EL (cell line): ENCODE data around the gene PRKCB.

ENCODE experiments used
- DNase-seq: peaks from one replicate; pipeline ENCODE4 v3.0.0-alpha.2; 2016

The PRKCB gene

DNA sequence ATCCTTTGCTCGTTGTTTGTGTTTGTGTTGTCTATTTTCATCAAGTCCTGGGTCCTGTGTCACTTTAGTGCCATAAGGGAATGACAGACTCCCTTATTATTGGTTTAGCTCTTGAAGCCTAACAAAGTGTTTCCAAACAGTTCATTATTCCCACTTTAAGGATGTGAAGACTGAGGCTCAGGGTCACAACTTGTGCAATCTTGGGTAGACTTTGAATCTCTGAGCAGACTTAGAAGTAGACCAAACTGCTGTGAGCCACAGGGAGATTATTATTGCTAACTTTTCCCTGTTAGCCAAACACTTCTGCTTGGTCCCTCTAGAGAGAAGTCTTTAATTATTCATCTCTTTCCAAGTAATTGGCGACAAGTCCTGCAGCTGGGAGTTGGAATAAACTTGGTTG lies 31.8 kb downstream of the PRKCB start:
- DNase-seq: no peak

DNA sequence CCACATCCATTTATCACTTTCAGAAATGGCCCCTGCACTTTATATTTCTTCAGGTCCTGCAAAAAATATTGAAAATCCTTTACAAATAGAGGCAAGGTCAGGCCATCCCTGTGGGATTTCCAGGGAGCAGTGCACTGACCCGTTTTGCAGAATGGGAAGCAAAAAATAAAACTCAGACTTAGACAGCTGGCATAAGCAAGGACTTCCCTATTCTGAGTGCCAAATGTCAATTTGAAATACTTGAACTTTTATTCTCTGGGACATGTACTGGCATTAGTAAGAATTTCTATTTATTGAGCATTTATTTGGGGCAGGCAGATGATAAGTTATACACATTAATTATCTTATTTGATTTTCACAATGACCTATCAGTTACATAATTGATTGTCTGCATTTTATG lies 32.4 kb downstream of the PRKCB start:
- DNase-seq: no peak

DNA sequence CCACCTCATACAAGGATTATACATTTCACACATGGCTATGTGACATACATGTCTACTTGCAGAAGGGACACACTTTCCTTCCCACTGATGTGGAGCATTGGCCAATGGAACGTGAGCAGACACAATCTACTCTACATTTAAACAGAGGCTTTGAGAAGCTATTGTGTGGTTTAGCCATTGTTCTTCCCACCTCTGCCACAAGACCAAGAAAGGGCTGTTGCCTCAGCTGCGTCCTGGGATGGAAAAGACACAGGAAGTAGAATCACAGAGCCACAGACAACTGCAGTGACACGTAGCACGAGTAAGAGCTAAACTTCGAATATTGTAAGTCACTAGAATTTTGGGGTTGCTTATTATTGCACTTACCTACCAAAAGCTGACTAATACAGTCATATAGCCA lies 33.3 kb downstream of the PRKCB start:
- DNase-seq: no peak

DNA sequence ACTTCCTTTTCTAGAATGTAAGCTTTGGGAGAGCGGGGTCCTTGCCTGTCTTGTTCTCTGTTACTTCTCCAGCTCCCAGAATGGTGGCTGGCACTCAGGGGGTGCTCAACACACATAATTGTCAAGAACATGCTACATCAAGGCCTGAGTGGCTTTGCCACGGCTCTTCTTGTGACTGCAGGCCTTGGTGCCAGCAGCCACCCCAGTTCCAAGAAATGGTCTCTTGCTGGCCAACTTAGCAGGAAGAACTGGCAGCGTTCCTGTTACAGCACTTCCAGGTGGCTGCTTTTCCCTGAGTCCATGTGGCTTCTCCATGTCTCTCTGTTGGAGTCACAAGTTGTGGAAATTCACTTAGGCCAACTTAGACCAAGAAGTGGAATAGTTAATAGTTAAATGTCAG lies 36.1 kb downstream of the PRKCB start:
- no peak for DNase-seq

DNA sequence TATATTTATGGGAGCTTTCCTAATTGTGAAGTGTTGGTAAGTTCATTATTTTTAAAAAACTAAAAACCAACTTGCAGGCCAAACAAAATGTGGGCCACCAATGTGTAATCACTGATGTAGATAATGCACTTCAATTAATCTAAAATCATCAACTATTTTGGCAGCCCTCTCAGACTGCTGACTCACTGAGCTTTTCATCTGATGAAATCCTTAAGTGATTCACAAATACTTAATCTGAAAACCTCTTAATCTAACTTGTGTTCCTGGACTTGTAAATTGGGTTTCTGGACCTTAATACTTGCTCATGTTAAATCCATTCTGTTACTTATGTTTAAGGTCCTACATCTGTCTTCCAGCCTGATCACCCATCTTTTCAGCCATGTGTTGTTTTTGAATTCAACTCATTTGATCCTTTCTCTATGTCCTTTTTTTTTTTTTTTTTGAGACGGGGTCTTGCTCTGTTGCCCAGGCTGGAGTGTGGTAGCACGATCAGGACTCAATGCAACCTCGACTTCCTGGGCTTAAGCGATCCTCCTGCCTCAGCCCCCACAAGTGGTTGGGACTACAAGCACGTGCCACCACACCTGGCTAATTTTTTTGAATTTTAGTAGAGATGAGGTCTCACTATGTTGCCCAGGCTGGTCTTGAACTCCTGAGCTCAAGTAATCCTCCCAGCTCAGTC lies 39.0 kb downstream of the PRKCB start:
- no peak for DNase-seq

DNA sequence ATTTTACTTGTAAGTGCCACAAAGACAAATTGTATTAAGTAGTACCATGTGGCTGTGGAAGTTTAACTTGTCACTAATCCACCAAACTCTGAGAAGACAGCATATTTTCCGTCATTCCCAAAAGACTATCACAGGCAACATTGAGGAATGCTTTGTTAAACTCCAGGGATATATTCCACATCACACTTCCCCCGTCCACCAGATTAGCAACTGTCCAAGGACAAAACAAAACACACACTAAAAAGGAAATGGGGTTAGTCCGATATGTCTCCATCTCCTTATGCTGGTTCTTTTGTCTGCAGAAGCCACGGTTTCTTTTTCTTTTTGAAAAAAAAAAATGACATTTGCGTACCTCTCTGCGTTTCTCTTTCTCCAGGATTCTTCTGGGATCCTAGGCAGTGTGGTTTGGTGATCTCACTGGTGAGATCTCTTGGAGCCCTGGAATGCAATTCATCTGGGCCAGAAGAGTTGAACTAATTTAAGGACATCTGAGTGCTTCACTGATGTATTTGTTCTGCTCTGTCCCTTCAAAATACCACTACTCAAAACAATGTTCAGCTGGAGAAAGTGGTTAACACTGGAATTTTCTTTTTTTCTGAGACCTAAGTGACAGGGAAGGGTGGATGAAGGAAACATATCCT lies 40.6 kb downstream of the PRKCB start:
- no peak for DNase-seq

DNA sequence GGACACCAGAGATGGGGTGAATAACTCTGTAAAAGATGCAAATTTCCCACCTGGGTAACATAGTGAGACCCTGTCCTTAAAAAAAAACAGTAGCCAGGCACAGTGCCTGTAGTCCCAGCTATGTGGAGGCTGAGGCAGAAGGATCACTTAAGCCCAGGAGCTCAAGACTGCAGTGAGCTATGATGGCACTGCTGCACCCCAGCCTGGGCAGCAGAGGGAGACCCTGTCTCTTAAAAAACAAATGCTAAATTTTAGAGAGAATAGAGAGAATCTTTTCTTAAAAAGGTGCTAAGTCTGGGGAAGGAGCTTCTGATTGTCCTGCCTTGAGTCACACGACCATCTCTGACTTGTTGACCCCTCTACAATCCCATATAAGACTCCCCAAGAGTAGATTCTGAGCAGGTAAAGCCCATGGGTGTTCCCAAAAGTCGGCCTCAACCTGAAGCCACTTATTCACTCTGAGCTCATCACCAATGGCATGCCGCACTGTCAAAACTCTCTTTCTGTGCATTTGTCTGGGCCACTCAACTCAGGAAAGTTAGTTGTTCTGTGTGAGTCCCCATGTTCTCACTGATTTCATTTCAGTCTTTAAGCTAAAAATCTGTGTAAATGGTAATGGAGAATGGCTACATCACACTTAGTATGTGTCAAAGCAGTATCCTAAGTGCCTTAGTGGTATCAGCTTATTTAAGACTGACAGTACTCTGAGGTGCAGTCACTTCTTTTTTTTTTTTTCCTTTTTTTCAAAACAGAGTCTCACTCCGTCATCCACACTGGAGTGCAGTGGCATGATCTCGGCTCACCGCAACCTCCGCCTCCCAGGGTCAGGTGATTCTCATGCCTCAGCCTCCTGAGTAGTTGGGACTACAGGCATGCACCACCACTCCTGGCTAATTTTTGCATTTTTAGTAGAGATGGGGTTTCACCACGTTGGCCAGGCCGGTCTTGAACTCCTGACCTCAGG lies 41.6 kb downstream of the PRKCB start:
- DNase-seq: no peak

DNA sequence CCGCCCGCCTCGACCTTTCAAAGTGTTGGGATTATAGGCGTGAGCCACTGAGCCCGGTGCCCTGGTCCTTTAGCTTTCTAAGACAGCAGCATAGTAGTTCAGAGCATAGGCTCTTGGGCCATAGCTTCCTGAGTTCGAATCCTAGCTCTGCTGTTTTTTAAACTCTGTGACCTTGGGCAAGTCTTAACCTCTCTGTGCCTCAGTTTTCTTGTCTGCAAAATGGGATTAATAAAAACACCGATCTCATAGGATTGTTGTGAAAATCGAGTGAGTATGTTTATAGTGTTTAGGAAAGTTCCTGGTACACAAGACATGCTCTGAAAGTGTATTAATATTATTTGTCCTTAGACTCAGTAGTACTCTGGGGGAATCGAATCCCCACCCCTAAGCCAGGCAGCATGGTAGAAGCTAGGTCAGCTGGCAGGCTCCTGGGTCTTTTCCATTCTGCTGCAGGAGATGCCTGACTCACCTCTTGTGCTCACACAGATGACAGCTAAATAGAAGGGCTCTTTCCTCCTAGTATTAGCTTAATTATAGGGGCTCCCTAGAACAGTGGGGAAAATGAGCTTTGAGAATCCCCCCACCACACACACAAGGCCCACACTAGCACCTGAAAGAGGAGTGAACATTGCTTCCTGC lies 44.1 kb downstream of the PRKCB start:
- DNase-seq: no peak

DNA sequence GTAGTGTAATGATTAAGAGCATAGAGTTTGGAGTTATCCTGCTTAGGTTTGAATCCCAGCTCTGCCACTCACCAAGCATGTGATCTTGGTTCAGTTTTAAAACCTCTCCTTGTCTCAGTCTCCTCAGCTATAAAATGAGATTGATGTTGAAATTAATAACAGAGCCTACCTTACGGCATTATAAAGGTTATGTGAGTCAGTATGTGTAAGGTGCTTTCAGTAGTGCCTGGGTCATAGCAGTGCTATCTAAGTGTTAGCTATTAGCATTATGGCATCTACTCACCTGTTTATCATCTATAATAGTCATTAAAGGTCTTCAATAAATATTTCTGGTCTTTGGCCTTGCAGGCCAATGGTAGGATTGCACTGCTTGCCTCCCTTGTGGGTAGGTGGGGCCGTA lies 53.4 kb downstream of the PRKCB start:
- no peak for DNase-seq

DNA sequence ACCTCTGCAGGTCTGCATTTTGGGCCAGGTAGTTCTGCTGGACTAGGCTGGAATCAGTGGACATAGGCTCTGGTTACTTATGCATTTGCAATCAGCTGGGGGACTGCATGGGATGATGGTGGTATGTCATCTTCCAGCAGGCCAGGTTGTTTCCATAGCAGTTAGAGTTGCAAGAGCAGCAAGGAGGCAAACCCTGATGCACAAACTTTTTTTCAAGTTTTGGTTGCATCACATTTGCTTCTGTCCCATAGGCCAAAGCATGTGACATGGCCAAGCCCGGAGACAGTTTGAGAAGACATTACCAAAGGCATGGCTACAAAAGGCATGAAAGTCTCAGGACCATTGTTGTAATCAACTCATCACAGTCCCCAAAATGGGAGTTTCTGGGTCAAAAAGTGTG lies 58.2 kb downstream of the PRKCB start:
- DNase-seq: no peak

DNA sequence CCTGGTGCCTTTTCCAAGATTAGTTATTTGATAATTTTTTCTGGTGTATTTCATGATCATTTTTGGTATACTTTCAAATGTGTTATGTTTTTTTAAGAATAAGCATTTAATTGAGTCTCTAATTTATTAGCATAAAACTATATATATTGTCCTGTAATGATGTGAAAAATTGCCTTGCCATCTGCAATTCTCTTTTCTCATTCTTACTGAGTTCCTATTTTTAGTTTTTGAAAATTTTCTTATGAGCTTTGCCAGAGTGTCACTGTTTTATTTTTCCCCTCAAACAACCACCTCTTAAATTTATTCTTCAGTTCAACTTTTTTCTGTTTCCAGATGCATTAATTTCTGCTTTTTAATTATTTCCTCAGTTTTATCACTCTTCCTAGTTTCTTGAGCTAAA lies 59.3 kb downstream of the PRKCB start:
- no peak for DNase-seq

DNA sequence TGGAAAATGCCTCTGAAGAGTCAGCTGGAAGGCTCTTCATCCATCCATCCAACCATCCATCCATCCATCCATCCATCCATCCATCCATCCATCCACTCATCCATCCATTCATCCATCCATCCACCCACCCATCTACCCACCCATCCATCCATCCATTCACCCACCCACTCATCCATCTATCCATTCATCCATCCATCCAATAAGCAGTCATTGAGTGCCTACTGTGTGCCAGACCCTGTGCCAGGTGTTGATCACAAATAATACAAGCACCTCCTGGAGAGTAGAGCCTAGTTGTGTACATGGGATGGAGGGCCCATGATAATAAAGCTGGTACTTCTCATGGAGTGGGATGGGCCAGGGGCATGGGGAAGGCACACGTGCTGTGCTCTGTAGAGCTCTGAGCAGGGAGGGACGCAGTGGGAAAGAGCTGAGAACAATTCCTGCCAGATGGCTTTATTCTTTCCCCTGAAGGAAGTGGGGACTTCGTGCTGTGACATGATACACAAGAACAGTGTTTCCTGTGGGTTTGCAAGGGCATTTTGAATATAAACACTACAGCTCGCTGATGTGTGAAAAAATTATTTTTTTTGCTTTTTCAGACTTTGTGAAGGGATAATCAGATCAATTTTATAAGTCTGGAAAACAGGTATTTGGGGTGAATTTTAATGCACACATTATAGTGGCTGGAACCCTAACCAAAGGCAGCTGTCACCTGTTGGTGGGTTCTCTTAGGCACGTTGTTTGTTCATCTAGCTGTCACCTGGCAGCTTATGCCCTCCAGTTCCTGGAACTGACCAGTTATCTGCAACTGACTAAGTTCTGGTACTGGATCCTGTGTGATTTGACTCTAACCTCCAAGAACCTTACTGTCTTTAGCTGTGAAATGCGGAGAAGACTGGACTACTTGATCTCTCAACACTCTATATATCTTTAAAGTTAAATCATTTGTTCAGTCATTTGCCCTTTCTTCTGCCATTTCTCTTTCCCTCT lies 61.3 kb downstream of the PRKCB start:
- DNase-seq: no peak

DNA sequence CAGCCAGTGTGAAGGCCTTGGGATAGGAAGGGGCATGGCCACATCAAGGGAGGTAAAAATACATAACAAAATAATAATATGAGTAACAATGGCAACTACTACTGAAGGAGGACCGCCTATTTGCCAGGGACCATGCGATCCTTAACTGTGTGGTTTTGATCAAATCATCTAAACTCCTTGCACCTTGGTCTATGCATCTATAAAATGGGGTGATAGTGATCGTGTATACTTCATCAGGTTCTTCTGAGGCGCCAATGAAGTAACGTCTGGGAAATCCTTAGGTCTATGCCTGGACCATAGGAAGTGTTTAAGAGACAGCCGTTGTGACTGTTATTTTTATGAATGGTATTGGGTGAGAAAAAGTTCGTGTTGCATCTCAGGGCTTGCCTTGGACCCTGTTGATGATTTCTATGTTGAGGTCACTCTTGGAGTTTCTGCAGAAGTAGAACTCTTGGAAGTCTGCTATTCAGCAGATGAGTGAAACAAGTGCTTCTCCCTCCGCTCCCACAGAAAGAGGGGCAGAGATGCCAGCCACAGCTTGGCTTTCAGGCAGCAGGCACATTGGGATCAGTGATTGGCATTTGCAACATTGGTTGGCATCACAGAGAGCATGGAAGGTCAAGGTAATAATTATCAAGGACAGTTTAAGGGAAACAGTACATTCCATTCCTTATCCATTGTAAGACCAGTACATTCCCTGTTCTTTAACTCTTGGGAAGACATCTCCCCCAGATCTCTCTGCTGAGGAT lies 63.1 kb downstream of the PRKCB start:
- no peak for DNase-seq

DNA sequence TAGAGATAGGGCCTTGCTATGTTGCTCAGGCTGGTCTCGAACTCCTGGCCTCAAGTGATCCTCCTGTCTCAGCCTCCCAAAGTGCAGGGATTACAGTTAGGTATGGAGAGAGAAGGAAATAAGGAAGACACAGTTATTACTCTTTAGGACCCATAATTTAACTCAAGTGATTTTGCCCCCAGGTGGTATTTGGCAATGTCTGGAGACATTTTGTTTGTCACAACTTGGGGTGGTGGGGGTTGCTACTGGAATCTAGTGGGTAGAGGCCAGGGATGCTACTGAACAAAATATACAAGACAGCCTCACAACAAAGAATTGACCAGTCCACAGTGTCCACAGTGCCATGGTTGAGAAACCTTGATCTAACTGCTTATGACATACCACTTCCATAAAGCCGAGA lies 64.1 kb downstream of the PRKCB start:
- DNase-seq: no peak

DNA sequence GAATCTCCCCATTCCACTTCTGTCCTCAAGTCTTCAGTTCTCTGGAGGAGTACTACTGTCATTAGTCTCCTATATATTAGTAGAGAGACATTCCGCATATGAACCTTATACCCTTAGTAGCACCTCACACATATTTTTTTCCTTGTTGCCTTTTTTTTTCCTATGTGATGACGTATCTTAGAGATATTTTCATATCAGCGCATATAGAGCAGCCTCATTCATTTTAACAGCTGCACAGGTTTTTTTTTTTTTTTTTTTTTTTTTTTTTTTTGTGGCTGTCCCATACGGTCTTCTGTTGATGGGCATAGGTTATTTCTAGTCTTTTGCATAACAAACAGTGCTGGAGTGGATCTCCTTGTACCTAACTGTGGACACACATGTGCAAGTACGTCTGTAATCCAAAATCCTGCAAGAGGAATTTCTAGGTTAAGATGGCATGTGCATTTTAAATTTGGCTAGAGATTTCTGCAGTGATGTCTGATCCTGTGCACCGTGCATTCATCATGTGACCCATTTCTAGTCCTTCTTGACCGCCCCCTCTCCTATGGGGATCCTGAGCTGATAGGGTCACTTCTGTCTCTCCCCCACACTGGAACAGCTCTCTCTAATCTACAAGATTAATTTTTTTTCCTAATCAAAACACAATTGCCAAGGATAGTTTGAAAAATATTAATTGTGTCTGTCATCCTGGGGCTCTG lies 64.8 kb downstream of the PRKCB start:
- DNase-seq: no peak

DNA sequence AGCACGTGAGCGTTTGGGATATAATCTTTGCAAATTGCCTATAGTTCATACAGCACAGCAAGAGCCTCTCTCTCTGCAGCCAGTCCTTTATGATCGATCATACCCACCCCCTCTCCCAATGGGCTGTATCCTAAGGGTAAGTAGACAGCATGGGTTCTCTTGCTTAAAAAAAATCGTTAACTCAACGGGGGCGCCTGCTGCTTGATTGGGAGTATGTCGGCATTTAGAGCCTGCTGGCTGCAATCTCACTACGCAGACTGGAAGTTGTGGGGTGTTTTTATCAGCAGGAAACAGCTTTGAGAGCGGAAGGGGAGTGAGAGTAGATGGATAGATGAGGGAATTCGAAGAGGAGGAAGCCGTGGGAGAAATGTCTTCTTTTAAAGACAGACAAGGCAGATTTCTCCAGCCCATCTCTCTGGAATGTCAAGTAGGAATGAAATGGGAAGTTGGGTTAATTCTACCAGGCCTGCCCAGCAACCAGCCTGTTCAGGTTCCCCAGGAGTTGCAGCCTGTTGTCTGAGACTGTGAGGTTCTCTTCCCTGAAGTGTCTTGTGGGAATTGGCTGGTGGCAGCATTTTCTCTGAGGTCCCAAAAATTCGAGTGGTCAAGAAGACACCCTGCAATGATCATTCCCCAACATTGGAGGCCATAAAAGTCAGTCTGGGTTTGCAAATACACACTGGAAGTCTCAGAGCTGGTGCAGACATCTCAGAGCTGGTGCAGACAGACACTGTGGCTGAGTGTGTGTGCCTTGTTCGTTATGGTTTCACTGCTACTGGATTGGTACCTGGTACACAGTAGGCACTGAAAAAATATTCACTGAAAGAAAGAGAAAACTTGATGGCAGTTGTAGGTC lies 65.6 kb downstream of the PRKCB start:
- no peak for DNase-seq

DNA sequence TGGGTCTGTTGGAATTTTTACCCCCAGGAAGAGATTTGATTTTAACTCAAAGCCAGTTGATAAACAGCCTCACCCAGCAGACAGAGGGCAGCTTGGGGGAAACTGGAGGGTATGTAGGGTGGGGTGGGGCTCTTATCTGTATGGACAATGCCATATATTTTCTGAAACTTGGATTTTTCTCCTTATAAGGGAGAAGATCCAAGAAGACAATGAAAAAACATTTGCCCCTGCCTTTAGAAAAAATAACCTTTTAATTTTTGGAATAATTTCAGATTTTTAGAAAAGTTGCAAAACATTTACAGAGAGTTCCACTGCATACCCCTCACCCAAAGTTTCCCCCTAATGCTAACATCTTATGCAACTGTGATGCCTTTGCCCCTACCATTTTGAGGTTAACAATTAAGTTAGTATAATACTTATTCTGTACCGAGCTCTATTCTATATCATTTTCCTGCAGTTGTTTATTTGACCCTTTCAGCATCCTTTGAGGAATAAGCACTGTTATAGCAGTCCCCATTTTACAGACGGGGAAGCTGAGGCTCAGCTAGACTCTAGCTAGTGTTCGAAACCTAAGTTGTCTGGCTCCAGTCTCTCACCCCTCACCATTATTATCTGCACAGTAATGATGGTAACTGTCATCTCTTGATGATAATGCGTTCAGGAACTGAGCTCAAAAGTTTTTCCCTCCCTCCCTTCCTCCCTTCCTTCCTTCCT lies 66.4 kb downstream of the PRKCB start:
- DNase-seq: no peak

DNA sequence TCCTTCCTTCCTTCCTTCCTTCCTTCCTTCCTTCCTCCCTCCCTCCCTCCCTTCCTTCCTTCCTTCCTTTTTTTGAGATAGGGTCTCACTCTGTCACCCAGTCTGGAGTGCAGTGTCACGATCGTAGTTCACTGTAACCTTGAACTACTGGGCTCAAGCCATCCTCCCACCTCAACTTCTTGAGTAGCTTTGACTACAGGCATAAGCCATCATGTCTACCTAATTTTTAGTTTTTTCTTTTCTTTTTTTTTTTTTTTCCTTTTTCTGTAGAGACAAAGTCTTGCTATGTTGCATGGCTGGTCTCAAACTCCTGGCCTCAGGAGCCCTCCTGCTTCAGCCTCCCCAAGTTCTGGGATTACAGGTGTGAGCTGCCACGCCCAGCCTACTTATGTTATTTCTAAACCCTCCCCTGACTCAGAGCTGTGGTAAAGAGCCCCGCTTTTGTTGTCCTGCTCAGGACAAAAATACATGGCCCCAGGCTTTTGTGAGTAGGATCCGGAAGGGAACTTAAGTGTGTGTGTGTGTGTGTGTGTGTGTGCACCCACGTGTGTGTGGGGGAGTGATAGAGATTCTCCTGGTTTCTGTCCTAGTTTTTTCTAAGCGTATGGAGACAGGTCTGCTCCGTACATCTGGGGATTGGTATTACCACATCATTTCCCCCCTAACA lies 67.1 kb downstream of the PRKCB start:
- peak; percentile 5 for DNase-seq
